Measurements from ENCODE around the gene LRRC1.

DNA sequence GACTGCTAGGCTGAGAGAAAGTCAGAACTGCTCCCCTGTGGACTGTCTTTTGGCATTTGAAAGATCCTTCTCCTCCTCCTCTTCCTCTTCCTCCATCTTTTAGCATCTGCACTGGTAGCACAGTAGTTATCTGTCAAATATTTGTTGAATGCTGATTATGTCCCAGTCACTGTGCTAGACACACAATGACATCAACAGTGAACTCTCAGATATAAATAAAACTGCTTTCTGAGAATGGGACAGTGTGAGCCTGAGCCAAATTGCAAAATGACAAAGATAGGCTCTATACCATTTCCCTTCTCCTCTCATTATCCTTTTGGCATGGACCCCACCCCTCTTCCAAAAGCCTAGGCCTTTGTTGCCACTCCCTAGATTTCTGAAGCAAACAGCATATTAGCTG, 27.9 kb upstream of the LRRC1 start:
- TF ChIP-seq, protein P1, sequence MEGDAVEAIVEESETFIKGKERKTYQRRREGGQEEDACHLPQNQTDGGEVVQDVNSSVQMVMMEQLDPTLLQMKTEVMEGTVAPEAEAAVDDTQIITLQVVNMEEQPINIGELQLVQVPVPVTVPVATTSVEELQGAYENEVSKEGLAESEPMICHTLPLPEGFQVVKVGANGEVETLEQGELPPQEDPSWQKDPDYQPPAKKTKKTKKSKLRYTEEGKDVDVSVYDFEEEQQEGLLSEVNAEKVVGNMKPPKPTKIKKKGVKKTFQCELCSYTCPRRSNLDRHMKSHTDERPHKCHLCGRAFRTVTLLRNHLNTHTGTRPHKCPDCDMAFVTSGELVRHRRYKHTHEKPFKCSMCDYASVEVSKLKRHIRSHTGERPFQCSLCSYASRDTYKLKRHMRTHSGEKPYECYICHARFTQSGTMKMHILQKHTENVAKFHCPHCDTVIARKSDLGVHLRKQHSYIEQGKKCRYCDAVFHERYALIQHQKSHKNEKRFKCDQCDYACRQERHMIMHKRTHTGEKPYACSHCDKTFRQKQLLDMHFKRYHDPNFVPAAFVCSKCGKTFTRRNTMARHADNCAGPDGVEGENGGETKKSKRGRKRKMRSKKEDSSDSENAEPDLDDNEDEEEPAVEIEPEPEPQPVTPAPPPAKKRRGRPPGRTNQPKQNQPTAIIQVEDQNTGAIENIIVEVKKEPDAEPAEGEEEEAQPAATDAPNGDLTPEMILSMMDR (IDR thresholded peaks at IDR 0.05): no peak
- no peak for TF ChIP-seq POLR2A (IDR thresholded peaks at IDR 0.05)
